Ammon's horn (tissue), 1 donor: Measurements from ENCODE around the gene MGAT4D.
"Not testable (repeated sequence)": the region's sequence is repeated elsewhere in the genome, so short reads cannot be mapped to it uniquely, and the experiment has no call there.

Source experiments
- DNase-seq: peaks from one replicate; pipeline ENCODE4 v3.0.0-alpha.2; 2016; ENCODE audit warnings: low spot score

Gene MGAT4D

GRCh38 chr4:140439644-140440142, 58.4 kb downstream of the MGAT4D start:
- no peak for DNase-seq

- DNase-seq, result no peak
Measured at GRCh38 chr4:140427919-140428471, 70.1 kb downstream of the MGAT4D start.

- peak; percentile 75 for DNase-seq
Measured at GRCh38 chr4:140427106-140427918, 70.8 kb downstream of the MGAT4D start, which contains the start of gene CLGN. CLGN (minus strand) TSS chr4:140427648; CDS start chr4:140413078, 14,570 bp downstream.

DNA sequence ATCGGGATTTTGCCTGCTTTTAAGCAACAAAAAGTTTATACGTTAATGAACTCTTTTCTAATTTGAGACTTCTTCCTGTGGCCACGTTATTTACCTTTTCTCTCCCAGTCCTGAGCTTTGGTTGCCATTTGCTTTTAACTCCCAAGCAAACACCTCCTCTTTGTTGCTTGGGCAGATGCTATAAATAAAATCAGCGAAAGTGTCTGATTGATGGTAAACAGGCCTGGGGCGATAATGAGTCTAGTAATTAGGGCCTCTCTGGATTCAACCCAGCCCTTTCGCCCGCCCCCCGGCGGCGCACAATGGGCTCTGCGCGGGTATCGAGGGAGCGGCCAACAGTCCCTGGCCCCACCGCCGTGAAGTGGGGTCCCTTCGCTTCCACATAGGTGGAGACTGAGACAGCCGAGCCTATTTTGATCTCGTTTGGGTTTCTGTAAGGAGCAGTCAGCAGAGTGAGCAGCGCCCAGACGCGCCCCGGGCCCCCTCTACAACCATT, 71.4 kb downstream of the MGAT4D start:
- DNase-seq, result no peak

- no peak for DNase-seq
Measured at GRCh38 chr4:140423106-140423505, 75.0 kb downstream of the MGAT4D start.

DNA sequence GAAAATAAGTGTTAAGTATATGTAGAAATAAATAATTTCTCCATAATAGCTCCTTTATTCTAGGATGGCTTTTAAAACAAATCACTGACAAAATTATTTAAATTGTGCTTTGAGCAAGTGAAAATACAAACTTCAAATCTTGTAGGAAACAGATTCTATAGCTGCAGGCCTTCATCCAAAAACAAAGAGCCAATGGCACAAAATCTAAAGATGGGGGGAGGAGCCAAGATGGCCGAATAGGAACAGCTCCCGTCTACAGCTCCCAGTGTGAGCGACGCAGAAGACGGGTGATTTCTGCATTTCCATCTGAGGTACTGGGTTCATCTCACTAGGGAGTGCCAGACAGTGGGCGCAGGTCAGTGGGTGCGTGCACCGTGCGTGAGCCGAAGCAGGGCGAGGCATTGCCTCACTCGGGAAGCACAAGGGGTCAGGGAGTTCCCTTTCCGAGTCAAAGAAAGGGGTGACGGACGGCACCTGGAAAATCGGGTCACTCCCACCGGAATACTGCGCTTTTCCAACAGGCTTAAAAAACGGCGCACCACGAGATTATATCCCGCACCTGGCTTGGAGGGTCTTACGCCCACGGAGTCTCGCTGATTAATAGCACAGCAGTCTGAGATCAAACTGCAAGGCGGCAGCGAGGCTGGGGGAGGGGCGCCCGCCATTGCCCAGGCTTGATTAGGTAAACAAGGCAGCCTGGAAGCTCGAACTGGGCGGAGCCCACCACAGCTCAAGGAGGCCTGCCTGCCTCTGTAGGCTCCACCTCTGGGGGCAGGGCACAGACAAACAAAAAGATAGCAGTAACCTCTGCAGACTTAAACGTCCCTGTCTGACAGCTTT, 84.7 kb downstream of the MGAT4D start:
- not testable (repeated sequence) for DNase-seq

DNA sequence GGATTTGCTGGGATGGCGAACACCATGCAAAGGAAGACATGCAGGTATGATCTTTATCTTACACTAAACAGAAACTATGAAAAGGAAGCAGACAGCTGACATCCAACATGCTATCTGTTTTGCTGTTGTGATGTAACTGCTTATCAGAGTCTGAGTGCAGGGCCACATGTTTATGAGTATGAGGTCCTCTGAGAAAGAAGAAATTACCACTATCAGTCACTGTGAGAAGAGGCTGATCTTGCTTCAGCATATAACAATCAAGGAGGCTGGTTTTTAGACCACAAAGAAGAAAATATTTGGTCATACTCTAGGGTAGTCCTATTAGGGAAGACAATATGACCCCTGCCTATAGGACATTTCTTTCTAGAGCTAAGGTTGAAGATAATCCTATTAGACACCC, 89.1 kb downstream of the MGAT4D start:
- DNase-seq, result no peak

- DNase-seq, result no peak
Measured at GRCh38 chr4:140406292-140406691, 91.8 kb downstream of the MGAT4D start.

GRCh38 chr4:140400111-140400510, 98.0 kb downstream of the MGAT4D start:
- DNase-seq, result no peak

GRCh38 chr4:140395668-140396067, 102.4 kb downstream of the MGAT4D start:
- DNase-seq, result no peak
